NCI-H1092 (cell line): ENCODE data around the gene NCMAP.

Experiments
- DNase-seq: peaks from one replicate; lab custom pipeline; 2025; lab: John Stamatoyannopoulos, UW

NCMAP gene

GRCh38 chr1:24570265-24571125 lies 14.6 kb downstream of the NCMAP start:
- DNase-seq = no peak

DNA sequence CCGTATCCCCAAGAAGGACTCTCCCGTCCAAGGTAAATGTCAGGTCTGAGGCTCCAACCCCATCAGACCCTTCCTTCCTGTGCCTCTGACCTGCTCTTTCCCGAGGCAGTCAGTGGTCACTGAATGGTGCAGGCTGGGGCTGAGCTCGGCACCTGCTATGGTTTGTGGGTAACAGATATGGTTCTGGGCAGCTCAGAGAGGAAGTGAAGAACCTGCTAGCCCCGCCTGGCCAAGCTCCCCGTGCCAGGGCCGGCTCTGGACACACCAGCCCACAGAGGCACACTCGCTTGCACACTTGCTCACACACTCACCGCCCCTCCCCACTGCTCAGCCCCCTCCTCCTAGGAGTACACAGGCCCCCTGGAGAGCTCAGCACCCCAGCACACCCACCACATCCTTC lies 16.4 kb downstream of the NCMAP start:
- DNase-seq = no peak

- DNase-seq = no peak
These were observed 20.2 kb downstream of the NCMAP start for GRCh38 chr1:24575905-24576587.

GRCh38 chr1:24578846-24579245 lies 23.0 kb downstream of the NCMAP start:
- DNase-seq = no peak

DNA sequence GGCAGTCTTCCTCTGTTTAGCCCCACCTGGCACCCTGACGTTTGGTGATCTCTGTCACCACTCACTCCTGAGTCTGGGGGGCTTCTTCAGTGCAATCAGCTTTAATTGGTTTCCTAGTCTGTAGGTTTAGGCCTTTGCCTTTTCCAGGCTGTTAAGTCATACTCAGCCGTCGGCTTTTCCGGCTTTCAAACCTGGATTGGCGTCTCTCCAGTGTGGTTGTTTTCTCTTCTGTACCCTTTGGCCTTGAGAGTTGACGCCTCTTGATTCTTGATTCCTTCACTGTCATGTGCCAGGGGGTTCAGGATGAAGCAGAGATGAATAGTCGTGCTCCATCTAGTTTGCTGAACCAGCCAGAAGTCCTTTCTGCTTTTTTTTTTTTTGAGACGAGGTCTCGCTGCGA lies 24.9 kb downstream of the NCMAP start:
- no peak for DNase-seq

DNA sequence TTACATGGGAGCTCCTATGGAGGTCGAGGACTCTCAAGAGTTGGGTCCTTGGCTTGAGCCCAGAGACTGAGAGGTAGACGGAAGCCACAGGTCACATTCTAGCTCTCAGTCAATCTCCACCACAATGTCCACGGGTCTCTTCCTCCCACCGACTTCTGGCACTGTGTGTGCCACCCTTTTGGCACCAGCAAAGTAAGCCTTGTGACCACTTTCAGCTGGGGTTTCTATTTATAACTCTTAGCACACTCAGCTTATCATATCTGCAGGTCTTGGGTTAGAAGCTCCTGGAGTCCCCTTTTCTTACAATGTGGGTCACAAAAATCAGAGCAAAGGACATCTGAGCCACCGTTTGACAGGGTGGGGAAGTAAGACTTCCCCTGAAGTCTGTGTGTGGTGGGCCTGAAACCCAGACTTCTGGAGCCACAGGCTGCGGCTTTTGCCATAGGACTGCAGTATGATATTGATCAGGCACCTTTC lies 28.3 kb downstream of the NCMAP start:
- no peak for DNase-seq

GRCh38 chr1:24586119-24586518 lies 30.2 kb downstream of the NCMAP start:
- no peak for DNase-seq

GRCh38 chr1:24586970-24587820 lies 31.3 kb downstream of the NCMAP start:
- DNase-seq = peak; percentile 62

DNA sequence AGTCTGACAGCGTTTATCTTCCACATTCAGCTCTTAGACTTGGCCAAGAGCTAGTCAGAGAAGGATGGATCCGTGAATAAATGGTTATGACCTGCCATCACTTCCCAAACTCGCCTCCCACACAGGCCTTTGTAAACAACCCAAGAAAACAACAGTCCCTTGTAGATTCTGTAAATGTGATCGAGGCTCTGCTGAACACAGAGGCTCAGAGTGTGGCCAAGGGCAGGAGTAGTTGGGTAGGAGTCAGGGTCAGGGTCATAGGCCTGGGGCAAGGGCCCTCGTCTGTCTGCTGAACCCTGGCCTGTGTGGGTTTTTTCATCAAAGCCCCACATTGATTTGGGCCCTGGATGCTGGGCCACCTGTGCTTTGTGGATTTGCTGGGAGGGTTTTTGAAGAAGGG lies 32.7 kb downstream of the NCMAP start:
- no peak for DNase-seq

GRCh38 chr1:24589200-24589599 lies 33.3 kb downstream of the NCMAP start:
- DNase-seq = no peak

DNA sequence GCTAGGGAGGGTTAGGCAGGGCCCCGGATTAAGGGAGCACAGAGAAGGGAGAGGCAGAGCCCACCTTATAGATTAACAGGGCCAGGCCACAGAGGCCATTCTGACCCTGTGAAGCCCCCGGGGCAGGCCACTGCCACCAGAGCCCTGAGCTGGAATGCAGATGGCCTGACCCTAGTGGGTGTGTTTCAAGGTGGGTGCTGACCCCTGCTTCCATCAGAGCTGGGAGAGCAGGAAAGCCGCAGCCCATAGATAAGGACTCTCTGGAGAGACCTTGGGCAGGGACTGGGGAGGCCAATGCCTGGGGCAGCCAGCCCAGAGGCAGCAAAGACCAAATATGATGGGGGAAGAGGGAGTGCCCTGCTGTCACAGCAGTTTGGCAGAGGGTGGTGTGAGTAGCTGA lies 35.9 kb downstream of the NCMAP start:
- DNase-seq = no peak

DNA sequence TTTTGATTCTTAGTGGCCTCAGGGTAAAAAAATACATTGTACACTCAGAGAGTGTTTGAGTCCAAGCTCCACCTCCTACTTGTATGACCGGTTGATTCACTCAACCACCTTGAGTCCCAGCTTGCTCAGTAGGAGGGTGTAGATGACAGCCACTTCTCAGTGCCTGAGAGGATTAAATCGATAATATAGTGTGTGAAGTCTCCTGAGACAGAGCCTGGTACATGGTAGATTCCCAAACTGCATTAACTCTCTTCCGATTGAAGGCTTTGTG lies 38.4 kb downstream of the NCMAP start:
- no peak for DNase-seq

DNA sequence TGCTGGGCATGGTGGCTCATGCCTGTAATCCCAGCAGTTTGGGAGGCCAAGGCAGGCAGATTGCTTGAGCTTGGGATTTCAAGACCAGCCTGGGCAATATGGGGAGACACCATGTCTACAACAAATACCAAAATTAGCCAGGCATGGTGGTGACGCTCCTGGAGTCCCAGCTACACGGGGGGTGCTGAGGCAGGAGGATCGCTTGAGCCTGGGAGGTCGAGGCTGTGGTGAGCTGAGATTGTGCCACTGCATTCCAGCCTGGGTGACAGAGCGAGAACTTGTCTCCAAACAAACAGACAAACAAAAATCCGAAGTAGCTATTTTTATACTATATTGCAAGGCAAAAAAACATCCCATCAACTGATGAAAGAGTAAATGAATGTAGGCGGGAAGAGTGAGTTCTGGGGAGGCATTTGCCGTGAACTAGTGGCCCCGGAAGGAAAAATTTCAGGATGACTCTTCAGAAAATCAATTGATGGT lies 40.6 kb downstream of the NCMAP start:
- DNase-seq = no peak

DNA sequence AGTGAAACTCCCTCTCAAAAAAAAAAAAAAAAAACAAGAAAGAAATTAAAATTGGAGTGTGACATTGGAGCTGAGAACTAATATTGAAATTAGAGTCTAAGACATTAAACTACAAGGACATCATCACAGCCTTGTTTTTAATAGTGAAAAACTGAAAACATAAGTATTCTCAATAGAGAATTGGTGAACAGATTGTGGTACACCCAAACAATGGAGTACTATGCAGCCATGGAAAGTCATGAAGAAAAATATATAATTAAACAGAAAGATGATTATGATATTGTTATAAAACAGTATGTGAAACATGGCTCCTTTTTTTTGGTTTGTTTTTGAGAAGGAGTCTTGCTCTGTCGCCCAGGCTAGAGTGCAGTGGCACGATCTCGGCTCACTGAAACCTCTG lies 43.4 kb downstream of the NCMAP start:
- DNase-seq = no peak

DNA sequence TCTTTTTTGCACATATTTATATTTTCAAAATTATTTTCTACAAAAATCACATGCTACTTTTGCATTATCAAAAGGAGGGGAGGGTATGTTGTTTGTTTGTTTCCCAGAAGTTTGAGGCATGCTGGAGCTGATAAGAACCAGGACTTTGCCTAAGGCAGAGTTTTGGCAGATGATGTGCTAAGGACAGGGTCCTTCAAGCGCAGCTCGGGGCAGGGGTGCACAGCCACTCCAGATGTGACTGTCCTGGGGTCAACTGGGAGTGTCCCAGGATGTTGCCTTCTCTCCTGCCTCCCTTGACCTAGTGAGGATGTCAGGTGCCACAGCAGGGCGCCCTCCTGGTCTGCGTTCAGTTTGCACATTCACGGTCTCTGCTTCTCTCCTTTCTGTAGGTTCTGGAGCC lies 44.7 kb downstream of the NCMAP start:
- no peak for DNase-seq

DNA sequence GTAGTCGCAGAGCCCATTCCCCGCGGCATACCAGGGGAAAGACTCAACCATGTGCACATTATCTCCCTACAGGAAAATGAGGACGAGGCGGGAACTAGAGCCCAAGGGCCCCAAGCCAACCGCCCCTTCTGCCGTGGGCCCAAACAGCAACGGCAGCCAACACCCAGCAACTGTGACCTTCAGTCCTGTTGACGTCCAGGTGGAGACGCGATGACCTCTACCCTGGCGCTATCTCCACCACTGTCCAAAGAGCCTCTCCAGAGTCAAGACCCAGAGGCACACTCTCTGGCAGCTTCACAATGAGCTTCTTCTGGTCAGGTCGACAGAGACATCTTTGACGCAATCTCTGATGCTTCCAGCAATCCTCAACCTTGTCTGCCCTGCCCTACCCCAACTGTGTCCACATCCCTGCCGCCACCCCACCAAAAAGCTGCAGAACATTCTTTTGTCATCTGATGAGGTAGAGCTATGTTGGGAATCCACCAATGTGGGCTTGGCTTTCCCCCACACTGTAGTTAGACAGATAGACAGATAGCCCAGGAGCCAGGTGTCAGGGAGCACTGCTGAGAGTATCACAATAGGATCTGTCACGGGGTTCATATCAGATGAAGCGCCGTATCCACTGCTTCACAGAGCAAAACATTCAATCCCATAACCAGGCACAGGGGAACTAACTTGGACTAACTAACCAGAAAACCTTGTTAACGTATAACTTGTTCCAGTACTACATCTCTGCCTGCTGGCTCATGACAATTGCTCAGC lies 49.8 kb downstream of the NCMAP start:
- no peak for DNase-seq

GRCh38 chr1:24606296-24606605 lies 50.4 kb downstream of the NCMAP start:
- DNase-seq = no peak

DNA sequence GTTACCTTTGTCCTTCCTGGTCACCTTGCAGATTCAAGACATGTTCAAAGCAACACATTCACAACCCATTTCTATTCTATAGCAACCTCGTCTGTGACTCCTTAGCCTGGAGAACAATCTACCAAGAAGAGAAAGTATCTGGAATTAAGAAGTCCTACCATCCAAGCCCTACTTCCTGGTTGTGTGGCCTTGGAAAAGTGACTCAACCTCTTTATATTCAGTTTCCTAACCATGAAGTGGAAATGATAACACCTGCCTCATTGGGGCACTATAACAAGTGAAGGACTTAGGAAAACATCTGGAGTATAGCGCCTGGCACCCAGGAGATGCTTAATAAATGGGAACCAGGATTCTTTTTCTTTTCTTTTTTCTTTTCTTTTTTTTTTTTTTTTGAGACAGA lies 50.7 kb downstream of the NCMAP start:
- DNase-seq = no peak

DNA sequence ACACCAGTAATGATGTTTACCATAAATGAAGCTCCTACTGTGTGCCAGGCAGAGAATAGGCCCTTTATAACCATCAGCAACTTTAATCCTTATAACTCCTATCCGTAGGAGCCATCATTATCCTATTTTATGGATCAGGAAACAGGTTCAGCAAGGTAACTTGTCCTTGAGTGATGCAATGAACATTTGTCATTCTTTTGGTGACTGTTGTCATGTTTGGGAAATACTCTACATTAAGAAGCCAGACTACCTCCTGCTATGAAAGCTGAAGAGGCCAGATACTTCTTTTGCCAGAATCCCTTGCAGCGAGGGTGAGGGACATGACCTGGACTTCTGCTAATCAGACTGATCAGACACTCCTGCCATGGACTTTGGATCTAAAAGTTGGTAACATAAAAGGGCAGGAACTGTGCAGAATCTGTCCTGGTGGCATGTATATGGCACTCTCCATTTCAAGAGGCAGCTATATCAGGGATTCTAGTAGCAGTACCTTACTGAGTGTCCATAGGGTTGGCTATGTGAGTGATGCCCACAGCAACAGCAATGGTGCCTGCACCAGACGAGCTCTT lies 54.1 kb downstream of the NCMAP start:
- DNase-seq = no peak

DNA sequence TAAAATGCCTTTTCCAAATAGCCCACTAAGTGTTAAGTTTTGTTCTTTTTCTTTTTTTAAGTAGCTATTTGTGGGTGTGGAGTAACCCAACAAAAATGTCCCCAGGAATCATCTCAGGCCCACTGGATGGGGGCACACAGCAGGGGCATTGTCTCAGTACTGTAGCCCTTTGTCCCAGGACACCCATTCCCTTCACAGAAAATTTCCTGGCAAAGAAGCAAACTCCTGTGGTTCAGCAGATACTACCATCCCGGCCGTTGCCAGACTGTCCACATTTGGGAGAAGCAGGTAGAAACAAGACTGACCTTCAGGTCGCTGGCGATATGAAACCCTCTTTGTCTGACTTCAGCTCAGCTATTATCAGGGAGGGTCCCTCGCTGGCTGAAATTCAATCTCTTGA lies 63.5 kb downstream of the NCMAP start:
- DNase-seq = no peak

- no peak for DNase-seq
These were observed 64.8 kb downstream of the NCMAP start for GRCh38 chr1:24620678-24621077.

DNA sequence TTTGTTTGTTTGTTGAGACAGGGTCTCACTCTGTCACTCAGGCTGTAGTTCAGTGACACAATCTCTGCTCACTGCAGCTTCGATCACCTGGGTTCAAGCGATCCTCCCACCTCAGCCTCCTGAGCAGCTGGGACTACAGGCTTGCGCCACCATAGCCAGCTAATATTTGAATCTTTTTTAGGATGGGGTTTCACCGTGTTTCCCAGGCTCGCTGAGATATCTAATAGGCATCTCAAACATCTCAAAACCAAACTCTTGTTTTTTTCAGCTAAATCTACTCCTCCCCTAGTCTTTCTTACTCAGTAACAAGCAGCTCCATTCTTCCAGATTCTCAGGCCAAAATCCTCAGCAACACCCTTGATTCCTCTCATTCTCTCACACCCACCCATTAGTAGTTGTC lies 65.2 kb downstream of the NCMAP start:
- DNase-seq = no peak
